Hepatocyte (in vitro differentiated cells): ENCODE measurements around the gene CCDC88C. TPM values are rescaled to one million over a fixed set of nuclear protein-coding genes. Genes with fewer than 3 reads are reported as not detected.

Experiments
- DNase-seq: peaks from one replicate; pipeline ENCODE4 v3.0.0-alpha.2; 2016; ENCODE audit warnings: low spot score
- H2AFZ ChIP-seq: fragments of 200-600 bp; sonication (generic); 2 replicates; pipeline ENCODE4 v1.6.0; 2016; ENCODE audit warnings: antibody characterized with exemption, mild to moderate bottlenecking
- H3K27ac ChIP-seq: fragments of 200-600 bp; sonication (generic); 2 replicates; pipeline ENCODE4 v1.5.1; 2016; ENCODE audit warnings: mild to moderate bottlenecking
- H3K27me3 ChIP-seq: fragments of 200-600 bp; sonication (generic); 2 replicates; pipeline ENCODE4 v1.6.1; 2016
- H3K36me3 ChIP-seq: fragments of 200-600 bp; sonication (generic); replicated peaks from 2 replicates; pipeline ENCODE4 v1.5.1; 2016; ENCODE audit warnings: low read depth; ENCODE audit not compliant: insufficient read depth
- H3K4me1 ChIP-seq: fragments of 200-600 bp; sonication (generic); 2 replicates; pipeline ENCODE4 v1.5.1; 2016; ENCODE audit warnings: mild to moderate bottlenecking, moderate library complexity; ENCODE audit not compliant: insufficient read depth
- H3K4me2 ChIP-seq: fragments of 200-600 bp; sonication (generic); 2 replicates; pipeline ENCODE4 v1.6.0; 2016
- H3K4me3 ChIP-seq: fragments of 200-600 bp; sonication (generic); 2 replicates; pipeline ENCODE4 v1.5.1; 2016; ENCODE audit warnings: mild to moderate bottlenecking
- H3K79me2 ChIP-seq: fragments of 200-600 bp; sonication (generic); 2 replicates; pipeline ENCODE4 v1.6.0; 2017; ENCODE audit warnings: mild to moderate bottlenecking
- H3K9me2 ChIP-seq: fragments of 200-600 bp; sonication (generic); replicated peaks from 2 replicates; pipeline ENCODE4 v1.6.0; 2017; ENCODE audit warnings: mild to moderate bottlenecking; ENCODE audit not compliant: insufficient read depth
- H3K9me3 ChIP-seq: fragments of 200-600 bp; sonication (generic); 2 replicates; pipeline ENCODE4 v1.5.1; 2016; ENCODE audit warnings: low read depth, mild to moderate bottlenecking
- H4K20me1 ChIP-seq: fragments of 200-600 bp; sonication (generic); 2 replicates; pipeline ENCODE4 v1.6.0; 2016; ENCODE audit warnings: mild to moderate bottlenecking; ENCODE audit not compliant: insufficient read depth, poor library complexity, severe bottlenecking
- CTCF ChIP-seq: fragments of 200-600 bp; sonication (generic); IDR thresholded peaks from 2 replicates; pipeline ENCODE4 v1.5.1; 2016; ENCODE audit warnings: antibody characterized with exemption, mild to moderate bottlenecking; ENCODE audit not compliant: poor library complexity
- EZH2 ChIP-seq: fragments of 200-600 bp; sonication (generic); IDR thresholded peaks from 2 replicates; pipeline ENCODE4 v1.6.1; 2016; ENCODE audit warnings: antibody characterized with exemption, mild to moderate bottlenecking, borderline replicate concordance
- EZH2phosphoT487 ChIP-seq: fragments of 200-600 bp; sonication (generic); IDR thresholded peaks from one replicate; pipeline ENCODE4 v1.6.1; 2018; ENCODE audit warnings: antibody characterized with exemption, mild to moderate bottlenecking, low read depth, moderate library complexity; ENCODE audit not compliant: unreplicated experiment, severe bottlenecking
- WGBS: methylation state at CpG from one replicate; pipeline ENCODE4 v1.1.6; 2016; ENCODE audit warnings: low lambda C conversion rate; ENCODE audit errors: missing lambda C conversion rate; 5-methylcytosine and 5-hydroxymethylcytosine counted together
- polyA plus RNA-seq: library from polyadenylated mRNA; unstranded; fragments of >200 nt; fragmentation: Nextera tagmentation; extraction: Ambion mirVana; gene quantifications from 2 replicates; pipeline ENCODE4 v1.2.1, GENCODE V29; 2016
- total RNA-seq: library from RNA; depleted of rRNA; stranded (reverse); fragments of >200 nt; gene quantifications from 2 replicates; pipeline ENCODE4 v1.2.3, GENCODE V29; 2014

The CCDC88C gene
- total and polyA plus RNA-seq, 2 experiments from 2014 or later: 5.9 to 11.3 TPM

- Histone ChIP-seq H3K79me2 (no peaks in the 10 kb centered on the region), H3K27ac (no peak overlapping the region), H3K36me3 (no peaks in the 10 kb centered on the region), H3K4me1 (peaks cover 49% of the 10 kb centered on the region), H3K4me2 (no peak overlapping the region), H2AFZ (no peak overlapping the region), H3K9me2 (no peaks in the 10 kb centered on the region), H3K4me3 (no peak overlapping the region), H3K27me3 (no peaks in the 10 kb centered on the region), H4K20me1 (no peaks in the 10 kb centered on the region), H3K9me3 (no peaks in the 10 kb centered on the region)
- TF ChIP-seq EZH2phosphoT487: no peak
- TF ChIP-seq EZH2: no peak
- no peak for TF ChIP-seq CTCF
- no peak for DNase-seq
- 76% methylated on average over 24 of the region's 28 CpGs for WGBS
These were observed 40.8 kb downstream of the CCDC88C start for GRCh38 chr14:91376547-91377477.

- no peaks in the 10 kb centered on the region for H3K79me2 ChIP-seq
- no peak for DNase-seq
- 93% methylated on average over 25 of the region's 25 CpGs for WGBS
These were observed 41.7 kb downstream of the CCDC88C start for GRCh38 chr14:91375720-91376452.

GRCh38 chr14:91374879-91375702 lies 42.5 kb downstream of the CCDC88C start:
- no peak overlapping the region for H3K4me2 ChIP-seq
- no peak for DNase-seq
- peaks cover 2% of the 10 kb centered on the region for H3K79me2 ChIP-seq
- TF ChIP-seq EZH2phosphoT487: no peak
- no peak for TF ChIP-seq EZH2
- TF ChIP-seq CTCF: no peak
- H2AFZ ChIP-seq: no peak overlapping the region
- no peaks in the 10 kb centered on the region for H3K27me3 ChIP-seq
- no peaks in the 10 kb centered on the region for H3K9me2 ChIP-seq
- no peak overlapping the region for H3K27ac ChIP-seq
- WGBS: 93% methylated on average over 24 of the region's 26 CpGs
- H3K4me3 ChIP-seq: no peak overlapping the region
- peaks cover 46% of the 10 kb centered on the region for H3K4me1 ChIP-seq
- H3K9me3 ChIP-seq: no peaks in the 10 kb centered on the region
- no peaks in the 10 kb centered on the region for H4K20me1 ChIP-seq
- H3K36me3 ChIP-seq: no peaks in the 10 kb centered on the region

More at GRCh38 chr14:91375720-91376452, 41.7 kb downstream of the CCDC88C start:
- Histone ChIP-seq H3K4me2 (no peak overlapping the region), H2AFZ (no peak overlapping the region), H3K27me3 (no peaks in the 10 kb centered on the region), H3K9me3 (no peaks in the 10 kb centered on the region), H3K4me3 (no peak overlapping the region), H4K20me1 (no peaks in the 10 kb centered on the region), H3K9me2 (no peaks in the 10 kb centered on the region), H3K27ac (no peak overlapping the region), H3K36me3 (no peaks in the 10 kb centered on the region), H3K4me1 (peaks cover 50% of the 10 kb centered on the region)
- no peak for TF ChIP-seq CTCF
